RCC 7860 (cell line): ENCODE measurements around the gene MYO5A.
"Not testable (repeated sequence)": the region's sequence is repeated elsewhere in the genome, so short reads cannot be mapped to it uniquely, and the experiment has no call there.

Experiments
- DNase-seq: peaks from one replicate; pipeline ENCODE4 v3.0.0-alpha.2; 2015; ENCODE audit warnings: low spot score
- FAIRE-seq: peaks from 2 replicates; lab custom pipeline; 2012; peaks lifted over from hg19 to GRCh38; lab: Jason Lieb, UNC

The MYO5A gene

DNA sequence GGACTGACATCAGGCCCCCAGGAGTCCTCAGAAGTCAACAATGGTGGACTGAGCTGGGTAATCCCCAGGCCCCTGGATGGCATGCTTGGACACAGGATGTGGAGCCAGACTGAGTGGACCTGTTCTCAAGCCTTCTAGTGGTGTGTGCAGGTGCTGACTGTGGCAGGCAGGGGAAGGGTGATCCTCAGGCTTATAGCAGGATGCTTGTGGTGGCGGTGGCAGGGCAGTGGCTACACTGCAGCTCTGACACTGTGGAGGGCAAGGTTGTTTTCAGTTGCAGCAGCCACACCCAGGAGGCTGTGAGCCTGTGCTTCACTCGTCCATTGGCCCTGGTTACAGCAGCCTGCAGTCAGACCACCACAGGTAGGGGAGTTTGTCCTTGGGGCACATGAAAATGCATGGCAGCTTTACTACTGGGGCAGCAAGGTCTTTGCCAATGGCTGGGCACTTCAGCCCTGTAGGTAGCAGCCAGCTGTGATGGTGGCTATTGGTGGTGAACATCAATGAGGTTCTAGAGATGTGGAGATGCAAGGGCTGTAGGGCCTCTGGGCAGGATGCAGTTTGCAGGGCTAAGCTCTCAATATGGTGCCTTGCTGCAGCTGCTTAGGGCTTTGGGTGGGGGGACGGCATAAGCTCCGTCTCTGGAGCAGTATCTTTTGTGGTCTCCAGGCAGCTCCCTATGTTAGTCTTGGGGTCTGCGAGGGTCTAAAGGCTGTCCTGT lies 17.5 kb upstream of the MYO5A start:
- DNase-seq: no peak
- FAIRE-seq: no peak

DNA sequence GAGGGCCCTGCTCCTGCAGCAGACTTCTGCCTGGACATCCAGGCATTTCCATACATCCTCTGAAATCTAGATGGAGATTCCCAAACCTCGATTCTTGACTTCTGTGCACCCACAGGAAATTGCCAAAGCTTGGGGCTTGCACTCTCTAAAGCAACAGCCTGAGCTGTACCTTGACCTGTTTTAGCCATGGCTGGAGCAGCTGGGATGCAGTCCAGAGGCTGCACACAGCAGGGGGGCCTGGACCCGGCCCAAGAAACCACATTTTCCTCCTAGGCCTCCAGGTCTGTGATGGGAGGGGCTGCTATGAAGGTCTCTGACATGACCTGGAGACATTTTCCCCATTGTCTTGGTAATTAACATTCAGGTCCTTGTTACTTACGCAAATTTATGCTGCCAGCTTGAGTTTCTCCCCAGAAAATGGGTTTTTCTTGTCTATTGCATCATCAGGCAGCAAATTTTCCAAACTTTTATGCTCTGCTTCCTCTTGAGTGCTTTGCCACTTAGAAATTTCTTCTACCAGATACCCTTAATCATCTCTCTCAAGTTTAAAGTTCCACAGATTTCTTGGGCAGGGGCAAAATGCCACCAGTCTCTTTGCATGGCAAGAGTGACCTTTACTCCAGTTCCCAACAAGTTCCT lies 11.8 kb upstream of the MYO5A start:
- DNase-seq (no peak), FAIRE-seq (no peak)

DNA sequence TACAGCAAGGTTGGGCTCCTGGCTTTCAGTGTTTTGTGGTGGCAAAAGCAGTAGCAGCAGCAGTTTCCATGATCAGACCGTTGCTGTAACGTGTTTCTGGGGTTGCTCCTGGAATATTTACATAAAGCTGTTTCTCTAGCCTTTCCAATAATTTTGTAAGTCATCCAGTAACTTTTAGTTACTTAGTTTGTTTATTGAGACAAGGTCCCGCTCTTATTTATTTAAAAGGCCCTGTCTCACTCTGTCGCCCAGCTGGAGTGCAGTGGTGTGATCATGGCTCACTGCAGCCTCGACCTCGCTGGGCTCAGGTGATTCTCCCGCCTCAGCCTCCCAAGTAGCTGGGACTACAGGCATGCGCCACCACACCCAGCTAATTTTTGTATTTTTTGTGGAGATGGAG lies 8.8 kb upstream of the MYO5A start:
- no peak for FAIRE-seq
- DNase-seq: no peak

DNA sequence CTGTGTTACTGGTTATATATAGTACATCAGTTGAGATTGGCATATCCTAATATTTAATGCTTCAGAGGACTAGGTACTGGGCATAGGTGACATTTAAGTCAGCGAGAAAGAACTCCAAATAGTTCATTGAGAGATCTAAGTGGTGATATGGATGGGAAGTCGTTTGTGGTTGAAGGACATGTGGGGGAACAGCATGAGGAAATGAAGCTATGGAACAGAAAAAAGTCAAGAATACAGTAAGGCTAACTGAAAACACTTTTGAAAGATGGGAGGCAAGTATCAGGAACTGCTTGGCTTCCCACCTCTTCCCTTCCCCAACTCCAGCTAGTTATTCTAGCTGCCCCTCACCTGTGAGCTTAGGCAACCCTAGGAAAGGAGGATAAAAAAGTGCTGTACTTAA lies 3.7 kb upstream of the MYO5A start:
- FAIRE-seq (no peak), DNase-seq (no peak)

DNA sequence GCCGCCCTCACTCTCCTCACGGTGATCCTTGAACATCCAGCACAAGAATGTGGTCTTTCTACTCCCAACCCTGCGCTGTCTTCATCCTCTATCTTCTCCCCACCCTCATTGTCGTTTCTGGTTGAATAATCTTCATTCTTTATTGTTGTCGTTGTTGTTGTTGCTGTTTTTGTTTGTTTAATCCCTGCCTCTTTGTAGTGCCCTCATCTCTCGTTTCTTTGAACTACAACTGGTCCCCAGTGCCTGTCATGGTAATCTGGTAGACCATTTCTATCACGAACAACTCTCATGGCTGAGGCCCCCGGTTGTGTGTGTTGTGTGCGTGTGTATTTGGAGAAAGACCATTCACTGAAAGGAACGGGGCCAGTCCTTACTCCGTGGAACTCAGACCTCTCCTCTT lies 1.3 kb upstream of the MYO5A start:
- FAIRE-seq: no peak
- no peak for DNase-seq

DNA sequence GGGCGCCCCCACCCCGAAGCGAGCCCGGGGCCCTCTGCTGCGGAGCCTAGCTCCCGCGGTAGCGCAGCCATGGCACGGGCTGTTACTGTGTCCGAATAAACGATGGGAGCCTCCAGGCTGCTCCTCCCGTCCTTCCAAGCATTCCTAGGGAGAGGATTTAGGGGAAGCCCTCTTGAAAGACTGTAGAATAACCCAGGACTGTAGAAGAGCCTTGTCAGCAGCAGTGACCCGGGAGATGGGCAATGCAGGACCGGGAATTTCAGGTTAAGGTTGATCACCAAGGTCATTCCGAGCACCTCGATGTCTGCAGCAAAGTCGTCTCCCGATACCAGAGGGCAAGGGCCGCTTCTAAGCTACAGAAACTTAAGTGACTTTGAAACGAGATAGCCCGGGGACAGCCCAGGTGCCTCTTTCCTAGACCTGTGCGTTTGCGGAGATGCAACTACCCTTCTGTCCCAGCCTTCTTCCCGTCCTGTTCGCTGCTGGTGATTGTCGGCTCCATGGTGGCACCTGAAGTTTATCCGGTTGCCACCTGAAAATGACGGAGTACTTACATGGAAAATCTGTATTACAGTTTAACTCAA lies 753 bp upstream of the MYO5A start:
- DNase-seq: no peak

DNA sequence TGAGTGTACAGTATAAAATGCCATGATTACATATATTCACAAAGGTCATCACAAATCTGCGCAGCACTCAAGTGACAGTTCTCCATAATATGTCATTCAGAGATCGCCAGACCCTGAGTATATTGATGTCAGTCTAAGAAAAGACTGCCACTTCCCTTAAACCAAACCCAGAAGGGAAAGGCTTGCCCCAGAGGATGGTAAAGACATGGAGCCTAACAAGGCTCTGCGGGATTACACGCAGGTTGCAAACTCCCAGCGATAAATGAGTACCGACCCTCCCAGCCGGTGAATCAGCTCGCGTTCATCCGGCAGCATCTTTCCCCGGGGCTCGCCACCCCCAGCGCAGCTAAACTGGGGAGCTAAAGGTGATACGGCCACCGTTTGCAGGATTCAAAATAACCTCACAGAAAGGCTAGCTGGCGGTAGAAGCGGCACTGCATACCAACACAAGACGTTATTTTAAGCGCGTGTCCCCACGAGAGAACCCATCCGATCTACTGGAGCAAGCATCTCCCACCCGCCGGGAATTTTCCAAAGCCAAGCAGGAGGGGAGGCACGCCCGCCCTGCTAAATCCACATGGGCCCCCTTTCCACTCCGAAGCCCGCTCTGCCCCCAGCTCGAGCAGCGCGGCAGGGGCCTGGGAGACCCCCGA lies 643 bp downstream of the MYO5A start:
- DNase-seq (no peak), FAIRE-seq (no peak)

More for the DNA sequence above, 753 bp upstream of the MYO5A start:
- no peak for FAIRE-seq

DNA sequence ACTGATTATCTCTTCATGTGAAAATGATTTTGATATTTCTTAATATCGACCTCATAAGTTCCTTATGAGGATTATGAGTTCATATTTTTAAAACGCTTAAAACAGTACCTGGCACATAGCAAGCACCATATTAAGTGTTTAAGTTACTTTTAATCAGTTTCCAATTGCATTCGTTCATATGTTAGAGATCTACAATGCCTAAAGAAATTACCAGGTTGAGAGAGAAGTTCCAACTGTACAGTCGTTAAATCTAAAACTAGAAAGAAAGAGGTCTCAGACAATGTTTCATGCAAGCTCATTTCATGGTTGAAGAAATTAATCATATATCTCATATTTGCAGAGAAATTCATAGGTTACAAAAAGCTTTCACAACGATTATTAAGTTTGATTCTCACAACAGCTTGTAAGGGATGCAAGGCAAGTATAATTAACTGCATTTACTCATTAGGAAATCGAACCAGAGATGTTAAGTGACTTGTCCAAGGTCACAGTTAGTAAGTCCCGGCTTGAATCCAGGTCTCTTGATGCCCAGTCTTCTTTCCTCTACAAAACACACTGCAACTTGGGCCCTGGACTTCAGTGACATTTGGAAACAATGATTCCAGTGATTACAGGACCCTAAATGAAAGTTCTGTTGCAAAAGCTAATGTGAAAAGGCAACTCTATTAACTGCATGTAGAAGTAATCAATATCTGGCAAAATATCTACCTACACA lies 1.3 kb downstream of the MYO5A start:
- FAIRE-seq (no peak), DNase-seq (no peak)

DNA sequence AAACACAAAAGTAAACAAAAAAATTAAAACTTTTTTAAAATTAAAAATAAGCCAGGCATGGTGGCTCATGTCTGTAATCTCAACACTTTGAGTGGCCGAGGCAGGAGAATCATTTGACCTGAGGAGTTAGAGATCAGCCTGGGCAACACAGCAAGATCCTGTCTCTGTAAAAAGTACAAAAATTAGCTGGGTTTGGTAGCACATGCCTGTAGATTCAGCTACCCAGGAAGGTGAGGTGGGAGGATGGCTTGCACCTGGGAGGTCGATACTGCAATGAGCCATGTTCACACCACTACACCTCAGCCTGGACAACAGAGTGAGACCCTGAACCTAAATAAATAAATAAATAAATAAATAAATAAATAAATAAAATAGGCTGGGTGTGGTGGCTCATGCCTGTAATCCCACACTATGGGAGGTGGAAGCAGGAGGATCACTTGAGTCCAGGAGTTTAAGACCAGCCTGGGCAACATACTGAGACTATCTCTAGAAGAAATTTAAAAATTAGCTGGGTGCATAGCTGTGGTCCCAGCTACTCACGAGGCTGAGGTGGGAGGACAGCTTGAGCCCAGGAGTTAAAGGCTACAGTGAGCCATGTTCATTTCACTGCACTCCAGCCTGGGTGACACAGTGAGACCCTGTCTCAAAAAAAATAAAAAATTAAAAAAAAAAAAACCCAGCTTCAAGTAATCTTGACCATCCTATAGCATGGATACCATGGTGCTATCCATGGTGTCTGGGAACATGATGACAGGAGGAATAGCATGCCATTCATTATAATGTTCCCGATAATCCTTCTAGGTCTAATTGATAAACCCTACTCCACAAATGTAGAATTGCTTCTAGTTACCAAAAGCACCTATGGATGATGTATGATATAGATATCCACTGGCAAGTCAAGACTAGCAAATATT lies 4.2 kb downstream of the MYO5A start:
- no peak for DNase-seq
- no peak for FAIRE-seq

DNA sequence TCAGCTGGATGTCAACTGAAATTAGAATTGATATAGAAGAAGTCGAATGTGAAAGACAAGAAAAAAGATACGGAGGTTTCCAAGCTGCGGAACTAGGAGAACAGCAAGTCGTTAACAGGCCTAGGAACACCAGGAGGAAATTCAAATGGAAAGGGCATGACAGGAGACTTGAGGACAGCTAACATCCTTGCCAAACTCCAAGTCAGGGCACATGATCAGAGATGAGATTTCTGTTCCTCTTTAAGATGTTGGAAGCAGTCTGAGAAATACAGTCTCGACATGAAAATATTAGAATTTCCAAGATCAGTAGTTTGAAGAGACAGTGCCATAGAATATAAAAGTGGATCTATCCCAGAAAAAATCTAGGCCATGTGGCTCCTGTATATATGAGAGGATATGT lies 5.0 kb downstream of the MYO5A start:
- no peak for DNase-seq
- FAIRE-seq: no peak

DNA sequence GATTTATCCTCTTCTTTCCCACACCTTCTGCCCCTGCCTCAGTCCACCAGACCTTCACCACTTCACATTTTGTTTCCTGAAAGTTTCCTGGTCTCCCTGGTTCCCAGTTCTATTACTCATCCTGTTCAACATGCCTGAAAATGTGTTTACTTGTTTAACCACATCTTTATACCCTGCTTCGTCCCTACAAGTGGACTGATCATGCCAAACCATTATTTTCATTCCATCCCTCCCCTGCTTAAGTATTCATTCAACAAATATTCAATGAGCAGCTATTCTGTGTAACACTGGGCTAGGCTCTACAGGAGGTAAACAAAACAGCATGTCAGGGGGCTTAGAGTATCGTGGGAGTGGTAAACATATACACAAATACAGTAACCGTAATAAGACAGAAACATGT lies 5.5 kb downstream of the MYO5A start:
- FAIRE-seq: no peak

DNA sequence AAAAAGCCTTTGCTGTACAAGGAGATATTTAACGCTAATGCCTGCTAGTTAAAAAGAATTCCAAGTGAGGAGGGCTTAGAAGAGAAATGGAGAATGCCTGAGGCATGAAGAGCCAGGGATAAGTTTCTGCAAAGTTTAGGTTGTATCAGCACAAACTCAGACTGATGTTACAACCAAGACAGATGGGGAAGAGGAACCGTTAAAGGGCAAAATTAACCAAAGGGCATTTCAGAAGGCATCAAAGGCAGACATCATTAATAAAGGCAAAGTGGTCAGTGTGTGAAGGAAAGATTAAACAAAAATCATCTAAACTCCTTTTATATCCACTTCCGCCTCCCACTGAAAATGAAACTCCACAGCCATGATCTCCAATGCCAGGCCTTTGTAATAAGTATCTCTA lies 7.0 kb downstream of the MYO5A start:
- DNase-seq (no peak), FAIRE-seq (no peak)

More for the DNA sequence above, 5.5 kb downstream of the MYO5A start:
- peak; percentile 29 for DNase-seq

DNA sequence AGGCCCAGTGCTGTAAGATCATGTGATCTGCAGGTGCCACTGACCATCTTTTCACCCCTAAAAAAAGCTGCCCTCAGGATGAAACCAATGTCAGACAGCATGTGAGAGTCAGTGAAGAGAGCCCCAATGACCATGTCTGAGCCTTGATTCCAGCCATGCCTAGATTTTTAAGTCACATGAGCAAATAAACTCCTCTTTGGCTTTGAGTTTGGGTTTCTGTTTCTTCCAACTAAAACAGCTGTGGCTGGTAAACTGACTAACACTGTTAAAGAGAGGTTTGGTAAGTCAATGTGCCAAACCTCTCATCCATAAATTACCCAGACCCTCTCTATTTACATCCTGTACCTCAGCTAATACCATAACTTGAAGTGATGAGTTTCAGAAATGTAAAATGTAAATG lies 8.3 kb downstream of the MYO5A start:
- FAIRE-seq: no peak
- no peak for DNase-seq

DNA sequence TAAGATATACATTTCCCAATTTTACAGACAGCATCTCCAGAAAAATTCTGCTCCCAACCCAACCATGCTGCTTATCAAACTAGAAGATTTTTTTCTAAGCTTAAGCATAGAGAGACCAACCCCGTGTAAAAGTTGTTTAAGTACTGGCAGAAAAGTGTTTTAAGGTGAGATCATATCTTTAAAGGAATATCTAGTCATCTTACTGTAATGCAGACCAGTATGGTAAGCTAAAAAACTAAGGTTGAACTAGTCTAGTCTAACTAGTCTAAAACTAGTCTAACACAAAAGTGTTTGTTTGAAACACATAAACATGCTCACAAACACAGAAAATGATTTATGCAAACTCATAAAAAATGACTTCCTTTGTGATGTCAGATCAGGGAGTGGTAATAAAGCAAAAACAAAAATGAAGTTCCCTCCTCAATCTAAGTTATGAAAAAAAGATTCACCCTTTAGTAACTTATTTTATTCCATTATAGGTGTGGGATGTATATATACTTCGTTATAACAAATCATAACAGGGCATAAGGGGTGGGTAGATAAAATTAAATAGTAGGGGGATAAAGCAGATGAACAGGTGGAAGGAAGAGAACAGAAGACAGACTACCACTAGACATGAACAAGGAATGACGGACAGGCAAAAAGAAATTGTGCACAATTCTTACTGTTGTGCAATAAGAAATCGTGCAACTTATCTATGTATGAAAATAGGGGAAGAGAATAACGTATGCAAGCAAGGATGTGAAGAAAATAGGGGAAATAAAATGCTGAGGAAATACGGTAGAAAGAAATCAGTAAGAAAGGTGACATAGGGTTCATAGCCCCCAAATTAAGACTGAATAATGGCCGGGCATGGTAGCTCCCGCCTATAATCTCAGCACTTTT lies 10.0 kb downstream of the MYO5A start:
- DNase-seq: no peak
- FAIRE-seq: no peak

DNA sequence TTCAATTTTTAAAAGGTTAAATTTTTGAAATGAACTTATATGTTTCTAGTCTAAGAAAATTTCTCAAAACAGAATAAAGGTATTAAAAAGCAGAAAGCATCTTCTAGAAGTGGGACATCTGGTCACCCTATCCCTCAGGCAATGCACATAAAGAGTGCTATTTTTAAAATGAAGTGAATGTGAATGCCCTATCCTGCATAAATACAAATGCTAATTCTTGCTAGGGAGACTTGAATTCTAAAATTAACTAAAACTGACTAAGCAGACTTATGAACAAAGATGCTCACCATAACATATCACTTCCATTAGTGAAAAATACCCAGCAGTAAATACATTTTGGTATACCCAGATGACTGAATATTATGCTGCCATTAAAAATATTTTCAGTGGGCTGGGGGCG lies 11.7 kb downstream of the MYO5A start:
- FAIRE-seq (no peak), DNase-seq (no peak)

DNA sequence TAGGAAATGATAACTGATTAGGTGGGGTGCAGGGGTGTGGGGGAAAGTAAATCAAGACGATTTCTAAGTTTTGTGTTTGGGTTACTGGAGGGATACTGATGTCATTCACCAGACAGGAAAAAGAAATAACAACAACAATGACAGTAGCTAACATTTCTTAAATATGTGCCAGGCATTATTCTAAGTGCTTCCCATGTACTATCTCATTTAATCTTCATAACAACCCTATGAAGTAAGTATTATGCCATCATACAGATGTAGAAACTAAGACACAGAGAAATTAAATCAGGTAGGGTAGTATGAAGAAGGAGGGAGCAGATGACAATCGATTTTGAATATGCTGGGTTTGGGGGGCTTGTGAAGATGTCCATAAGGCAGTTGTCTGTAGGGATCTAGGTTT lies 13.3 kb downstream of the MYO5A start:
- no peak for FAIRE-seq
- no peak for DNase-seq

DNA sequence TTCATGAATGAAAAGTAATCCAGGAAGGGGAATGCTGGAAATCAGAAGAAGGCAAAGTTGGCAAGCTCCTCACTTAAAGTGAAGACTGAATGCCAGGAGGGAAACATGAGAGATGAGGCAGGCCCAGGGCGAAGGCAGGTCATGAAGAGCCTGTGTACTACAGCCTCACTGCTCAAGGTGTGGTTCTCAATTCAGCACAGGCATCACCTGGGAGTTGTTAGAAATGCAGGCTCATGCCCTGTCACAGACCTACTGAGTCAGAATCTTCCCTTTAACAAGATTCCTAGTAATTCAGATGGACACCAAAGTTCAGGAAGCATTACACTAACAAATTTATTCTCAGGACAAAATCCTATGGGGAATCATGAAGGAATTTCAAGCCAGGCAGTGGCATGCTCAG lies 14.2 kb downstream of the MYO5A start:
- no peak for FAIRE-seq
- DNase-seq: no peak

DNA sequence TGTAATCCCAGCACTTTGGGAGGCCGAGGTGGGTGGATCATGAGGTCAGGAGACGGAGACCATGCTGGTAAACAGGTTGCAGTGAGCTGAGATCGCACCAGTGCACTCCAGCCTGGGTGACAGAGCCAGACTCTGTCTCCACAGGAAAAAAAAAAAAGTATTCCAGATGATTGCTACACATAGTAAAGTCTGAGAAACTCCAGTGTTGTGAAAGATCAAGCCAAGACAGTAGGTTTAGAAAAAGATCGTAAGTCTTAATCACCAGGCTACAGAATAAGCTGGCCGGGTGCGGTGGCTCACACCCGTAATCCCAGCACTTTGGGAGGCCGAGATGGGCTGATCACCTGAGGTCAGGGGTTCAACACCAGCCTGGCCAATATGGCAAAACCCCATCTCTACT lies 15.8 kb downstream of the MYO5A start:
- not testable (repeated sequence) for DNase-seq, FAIRE-seq

DNA sequence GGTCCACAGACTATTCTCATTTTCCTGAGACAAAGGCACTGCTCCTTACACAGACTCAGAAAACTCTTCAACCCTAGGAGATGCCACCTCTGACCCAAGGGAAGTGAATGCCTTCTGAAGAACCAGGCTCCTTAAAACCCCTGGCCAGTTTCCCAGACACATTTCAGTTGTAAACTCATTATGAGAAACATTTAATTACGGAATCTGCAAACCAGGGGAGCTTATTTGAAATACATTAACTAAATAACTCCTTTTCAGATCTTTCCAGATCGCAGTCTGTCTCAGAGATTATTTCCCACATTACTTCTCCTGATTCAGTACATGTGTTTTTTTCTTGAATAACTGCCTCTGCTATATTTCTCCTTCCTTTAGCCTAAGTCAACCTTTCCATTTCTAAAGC lies 17.6 kb downstream of the MYO5A start:
- DNase-seq: no peak
- FAIRE-seq: no peak
